Activated CD4-positive, alpha-beta T cell treated with anti-CD3 and anti-CD28 coated beads for 24 hours (primary cell): Measurements from ENCODE around the gene APCDD1.

Experiments
- DNase-seq, 2 donors: peaks; one replicate each; pipeline ENCODE4 v3.0.0-alpha.2; 2020; ENCODE audit warnings: low read depth in 2 of 2

The APCDD1 gene

DNA sequence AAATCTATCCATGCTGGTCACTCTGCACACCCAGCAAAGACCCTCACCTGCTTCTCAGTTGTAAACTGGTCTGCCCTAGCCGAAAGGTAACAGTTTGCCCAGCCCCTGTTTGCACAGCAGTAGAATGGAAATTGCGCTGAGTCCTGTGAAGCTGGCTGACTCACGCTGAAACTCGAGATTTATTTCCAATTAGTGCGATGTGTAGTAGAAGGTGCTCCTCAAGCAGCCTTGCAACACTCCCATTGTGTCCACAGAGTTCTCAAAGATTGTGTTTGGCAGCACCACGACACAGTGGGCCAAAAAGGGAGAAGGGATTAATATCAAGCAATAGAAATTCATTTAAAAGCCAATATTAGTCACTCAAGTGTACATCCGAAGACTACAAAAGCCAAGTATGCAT, 21.7 kb upstream of the APCDD1 start:
- no peak for DNase-seq

DNA sequence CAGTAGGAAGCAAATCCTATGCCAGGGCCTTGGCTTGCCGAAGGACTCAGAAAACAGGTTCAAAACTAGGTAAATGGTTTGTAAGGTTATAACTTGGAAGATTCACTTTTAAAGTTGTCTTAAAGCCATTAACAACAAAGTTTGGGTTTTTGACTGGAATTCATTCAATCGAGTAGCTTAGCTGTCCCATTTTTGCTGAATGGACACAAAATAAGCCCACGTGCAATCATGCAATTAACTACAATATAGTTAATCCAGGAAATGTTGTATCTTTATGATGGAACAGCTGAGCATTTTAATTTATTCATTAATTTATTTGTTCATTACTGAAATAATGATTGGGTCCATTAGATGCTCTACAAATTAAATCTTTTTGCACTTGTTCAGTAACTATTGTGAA, 18.3 kb upstream of the APCDD1 start:
- no peak for DNase-seq

DNA sequence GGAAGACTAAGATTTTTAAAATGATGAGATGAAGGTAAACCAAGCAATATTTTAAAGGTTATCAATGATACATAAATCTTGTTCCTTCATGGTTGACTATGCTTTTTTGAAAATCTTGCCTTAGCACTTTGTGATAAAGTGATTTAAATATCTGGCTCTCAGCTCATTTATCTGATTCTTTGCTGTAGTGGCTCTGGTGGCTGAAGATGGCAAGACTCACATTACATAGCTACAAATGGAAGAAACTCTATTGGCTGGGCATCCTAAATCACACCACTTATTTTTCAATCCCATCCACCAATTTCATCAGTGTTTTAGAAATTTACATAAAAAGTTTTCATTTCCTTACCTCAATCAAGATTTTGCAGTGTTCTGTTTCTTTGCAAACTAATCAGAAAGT, 16.6 kb upstream of the APCDD1 start:
- no peak for DNase-seq

DNA sequence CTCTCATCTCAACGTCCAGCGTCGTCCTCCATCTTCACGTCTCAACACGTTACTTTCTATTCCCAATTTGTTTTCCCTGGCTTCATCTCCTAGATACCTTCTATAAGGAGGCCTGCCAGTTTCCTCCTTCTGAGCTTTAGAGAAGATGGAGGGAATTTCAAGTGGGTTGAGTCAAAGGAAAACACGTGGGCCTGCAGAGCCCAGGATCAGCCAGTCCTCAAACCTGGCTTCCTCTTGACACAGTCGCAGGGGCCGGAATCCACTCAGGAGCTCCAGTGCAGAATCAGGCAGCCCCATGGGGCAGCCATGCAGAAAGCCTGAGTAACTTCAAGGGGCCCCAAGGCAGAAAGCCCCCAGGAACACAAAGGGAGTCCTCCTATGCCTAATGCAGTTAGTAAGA, 14.5 kb upstream of the APCDD1 start:
- DNase-seq = no peak

DNA sequence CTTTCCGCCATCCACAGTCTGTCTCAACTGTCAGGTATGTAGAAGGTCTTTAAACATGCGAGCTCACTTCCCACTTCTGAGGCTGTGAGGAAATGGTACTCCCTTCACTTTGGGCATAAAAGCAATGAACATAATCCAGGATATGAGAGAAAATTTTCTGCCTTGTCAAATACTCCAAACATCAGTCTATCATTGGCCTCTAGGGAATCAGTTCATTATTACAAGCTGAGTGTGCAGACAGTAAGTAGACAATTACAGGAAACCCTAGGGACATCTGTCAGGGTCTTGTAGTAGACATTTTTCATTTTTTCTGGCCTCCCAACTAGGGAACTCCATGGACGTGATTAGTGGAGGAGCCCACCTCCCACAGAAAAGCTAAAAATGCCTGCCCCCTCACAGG, 13.6 kb upstream of the APCDD1 start:
- no peak for DNase-seq

DNA sequence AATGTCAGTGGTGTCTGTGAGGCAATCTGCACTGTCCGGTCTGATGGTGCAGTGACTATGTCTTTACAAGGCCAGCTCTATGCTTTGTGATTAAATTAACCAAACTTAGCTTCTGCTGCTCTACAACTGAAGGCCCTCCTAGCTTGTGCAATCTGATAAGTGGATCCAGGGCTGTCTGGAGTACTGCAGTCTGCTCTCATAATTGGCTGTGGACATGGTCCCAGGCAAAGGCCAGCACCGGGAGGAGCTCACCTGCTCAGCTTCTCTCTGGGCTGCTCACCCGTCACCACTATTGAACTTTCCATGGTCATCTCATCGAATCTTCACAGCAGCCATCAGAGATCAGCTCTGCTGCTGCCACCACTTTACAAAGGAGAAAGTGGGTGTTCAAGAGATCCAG, 13.0 kb upstream of the APCDD1 start:
- DNase-seq = no peak

DNA sequence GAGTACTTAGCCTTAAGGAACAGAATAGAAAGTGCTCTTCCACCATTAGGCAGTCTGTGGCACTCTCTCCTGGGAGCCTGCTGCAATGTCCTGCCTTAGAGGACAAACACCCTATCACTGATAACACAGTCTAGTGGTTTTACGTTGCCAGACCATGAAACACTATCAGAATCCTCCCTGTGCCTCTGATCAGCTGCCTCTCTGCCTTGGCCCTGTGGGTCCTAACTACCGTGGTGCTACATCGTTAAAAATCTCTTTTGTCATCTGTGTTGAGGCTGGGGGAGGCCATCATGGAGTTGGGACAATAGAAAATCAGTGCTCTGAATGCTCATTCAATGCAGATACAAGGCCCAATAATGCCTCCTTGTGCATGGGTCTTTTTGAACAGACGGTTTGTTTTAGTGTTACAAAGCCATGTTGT, 11.9 kb upstream of the APCDD1 start:
- no peak for DNase-seq

DNA sequence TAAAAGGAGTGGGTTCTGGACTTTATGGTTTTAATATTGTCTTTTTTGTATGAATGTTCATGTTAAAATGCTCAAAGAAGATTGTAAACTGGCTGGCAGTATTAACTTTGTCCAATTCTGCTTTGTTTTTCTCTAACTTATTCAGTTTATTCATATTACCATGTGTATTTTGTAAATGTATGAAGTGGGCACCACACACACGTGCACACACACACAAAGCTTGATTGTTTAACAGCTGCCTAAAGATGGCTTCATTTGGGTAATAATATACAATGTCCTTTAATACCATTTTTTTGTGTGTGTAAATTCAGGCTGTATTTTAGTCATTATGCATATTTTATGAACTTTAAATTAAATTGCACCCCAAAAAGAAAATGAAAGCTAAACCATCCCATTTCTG, 11.4 kb upstream of the APCDD1 start:
- DNase-seq = no peak

DNA sequence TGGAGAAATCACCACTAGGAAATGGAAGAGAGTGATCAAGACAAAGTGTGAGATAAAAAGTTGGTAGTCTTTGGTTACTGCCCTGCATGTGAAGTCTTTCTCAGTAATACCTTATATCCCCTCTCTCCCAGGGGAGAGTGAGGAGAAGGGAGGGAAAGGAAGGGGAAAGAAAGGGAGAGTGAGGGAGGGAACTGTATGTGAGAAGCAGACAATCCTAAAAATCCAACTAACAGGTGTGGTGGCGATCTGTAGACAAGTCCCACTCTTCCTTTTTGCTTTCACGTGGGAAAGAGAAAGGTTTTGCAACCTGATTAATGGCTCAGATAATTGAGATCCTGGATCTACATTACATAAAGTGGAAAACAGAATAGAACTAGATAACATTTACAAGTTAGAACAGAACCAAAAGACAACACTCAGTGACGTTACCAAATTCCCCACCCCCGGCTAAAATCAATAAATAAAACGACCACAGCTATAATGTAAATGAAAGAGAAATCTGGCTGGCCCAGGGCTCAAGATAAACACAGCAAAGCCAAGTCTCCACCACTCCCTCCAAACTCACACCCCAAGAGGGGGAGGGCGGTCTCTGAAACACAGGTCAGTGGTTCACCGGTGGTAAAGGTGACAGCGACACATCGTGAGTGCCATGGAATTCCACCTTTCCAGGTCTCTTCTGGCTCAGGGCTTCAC, 10.0 kb upstream of the APCDD1 start:
- no peak for DNase-seq

DNA sequence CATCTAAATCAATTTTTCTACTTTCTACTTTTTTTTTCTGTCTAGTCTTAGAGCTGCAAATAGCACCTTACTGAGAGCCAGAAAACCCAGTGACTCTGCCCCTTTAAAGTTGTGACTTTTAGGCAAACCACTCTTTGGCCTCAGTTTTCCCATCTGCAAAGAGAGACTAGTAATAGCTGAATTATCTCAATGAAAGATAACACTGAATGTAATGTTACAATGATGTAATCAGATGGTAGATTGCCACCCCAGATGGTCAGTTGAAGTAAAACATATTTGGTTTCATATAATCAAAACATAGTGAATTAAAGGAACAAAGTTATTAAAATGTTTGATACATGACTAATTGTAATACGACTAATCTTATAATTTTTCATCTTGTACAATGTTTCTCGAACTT, 5.0 kb upstream of the APCDD1 start:
- DNase-seq = no peak

DNA sequence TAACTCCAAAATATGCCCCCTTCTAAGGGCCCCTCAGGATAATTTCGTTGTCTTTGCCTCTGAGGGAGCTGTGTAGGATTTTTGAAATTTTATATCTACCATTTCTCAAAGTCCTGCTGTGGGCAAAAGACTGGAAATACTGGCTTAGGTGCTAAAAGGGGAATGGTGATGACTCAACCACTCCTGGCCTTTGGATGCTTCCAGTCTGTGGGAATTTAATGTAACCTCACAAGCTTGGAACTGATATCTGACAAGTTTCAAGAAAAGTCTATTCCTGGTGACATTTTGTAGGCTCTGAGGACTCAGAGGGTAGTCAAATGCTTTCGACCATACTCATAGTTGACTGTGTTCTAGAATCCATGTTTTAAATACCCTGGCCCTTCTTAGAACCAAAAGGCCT, 3.4 kb upstream of the APCDD1 start:
- no peak for DNase-seq

DNA sequence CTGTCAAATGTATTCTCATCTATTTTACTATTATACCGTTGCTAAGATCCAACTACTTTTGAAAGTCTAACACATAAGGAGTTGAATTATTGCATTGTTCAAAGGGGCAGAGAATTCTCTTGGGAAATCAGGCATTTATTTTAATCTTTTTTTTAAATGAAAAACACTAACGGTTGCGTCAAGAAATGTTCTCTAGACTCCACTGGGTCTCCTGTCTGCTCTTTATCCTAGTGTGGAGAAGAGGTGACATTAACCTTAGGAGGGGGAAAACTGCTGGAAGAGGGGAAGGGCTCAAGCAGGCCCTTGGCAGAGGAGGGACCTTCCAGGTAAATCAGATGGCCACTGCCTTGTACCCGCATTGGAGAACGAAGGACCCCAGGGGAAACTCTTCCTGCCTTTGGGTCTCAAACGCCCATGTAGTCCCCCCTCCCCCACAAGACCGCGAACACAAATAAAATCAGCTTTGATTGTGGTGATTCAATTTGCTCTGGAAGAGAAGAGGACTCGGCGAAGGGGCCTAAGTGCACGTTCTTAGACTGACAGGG, 1.1 kb upstream of the APCDD1 start:
- no peak for DNase-seq

DNA sequence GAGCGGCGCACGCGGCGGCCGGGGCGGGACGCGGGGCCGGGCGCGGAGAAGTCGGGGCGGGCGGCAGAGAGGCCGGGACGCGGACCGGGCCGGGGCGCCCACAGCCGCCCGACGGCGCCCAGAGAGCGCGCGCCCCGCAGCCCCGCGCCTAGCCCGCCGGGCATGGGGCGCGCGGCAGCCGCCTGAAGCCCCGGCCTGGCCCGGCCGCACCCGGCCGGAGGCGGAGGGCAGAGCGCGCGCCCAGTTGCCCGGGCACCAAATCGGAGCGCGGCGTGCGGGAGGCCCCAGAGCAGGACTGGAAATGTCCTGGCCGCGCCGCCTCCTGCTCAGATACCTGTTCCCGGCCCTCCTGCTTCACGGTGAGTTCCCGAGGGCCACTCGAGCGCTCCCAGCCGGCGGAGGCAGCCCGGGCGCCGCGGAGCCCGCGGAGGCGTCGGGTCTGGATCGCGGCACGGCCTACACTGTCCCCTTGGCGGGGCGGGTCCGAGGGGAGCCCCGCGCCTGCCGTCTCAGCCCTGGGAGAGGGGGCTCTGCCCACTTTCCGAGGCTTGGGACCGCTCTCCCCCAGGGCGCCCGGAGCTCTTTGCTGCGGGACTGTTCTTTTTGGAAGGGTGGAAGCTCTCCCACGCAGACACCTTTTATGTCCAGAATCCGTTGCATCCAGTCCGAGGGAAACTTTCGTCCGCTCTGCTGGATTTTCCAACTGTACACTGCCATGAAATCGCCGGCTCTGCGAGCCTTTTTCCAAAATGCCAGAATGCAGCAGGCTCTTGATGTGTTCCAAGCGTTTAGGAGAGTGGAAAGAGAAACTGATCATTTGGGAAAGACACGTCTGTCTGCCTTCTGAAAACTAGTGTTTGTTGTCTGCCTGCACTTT, 484 bp downstream of the APCDD1 start:
- no peak for DNase-seq

DNA sequence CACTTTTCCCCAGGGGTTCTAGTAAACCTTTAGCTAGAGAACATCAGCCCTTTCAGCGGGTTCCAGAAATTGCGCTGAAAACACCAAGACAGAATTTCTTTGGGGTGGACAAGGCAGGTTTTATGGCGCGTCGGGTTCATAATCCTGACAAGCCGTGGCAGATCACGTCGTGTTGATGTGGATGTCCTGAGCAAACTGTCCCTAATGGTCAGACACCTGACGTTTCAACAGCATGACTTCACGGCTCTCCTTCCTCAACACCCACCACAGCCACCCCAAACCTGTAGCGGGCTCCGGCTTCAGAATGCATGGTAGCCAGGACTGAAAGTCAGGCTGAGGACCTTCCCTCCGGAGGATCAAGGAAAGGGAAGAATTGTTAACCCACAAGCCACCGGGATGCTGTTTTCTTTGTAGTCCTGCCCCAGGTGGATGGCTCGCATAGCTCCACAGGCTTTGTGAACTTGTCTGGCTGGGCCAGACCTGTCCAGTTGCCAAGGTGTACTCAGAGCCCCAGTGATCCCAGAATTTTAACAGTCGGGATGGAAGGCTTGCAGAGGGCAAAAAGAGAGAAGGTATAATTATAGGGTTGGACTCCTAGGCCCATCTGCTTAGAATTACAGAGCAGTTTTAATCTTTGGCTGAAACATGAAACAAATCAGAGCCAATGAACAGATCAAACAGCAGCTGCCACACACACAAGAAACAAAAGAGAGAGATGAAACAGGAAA, 1.5 kb downstream of the APCDD1 start:
- no peak for DNase-seq

DNA sequence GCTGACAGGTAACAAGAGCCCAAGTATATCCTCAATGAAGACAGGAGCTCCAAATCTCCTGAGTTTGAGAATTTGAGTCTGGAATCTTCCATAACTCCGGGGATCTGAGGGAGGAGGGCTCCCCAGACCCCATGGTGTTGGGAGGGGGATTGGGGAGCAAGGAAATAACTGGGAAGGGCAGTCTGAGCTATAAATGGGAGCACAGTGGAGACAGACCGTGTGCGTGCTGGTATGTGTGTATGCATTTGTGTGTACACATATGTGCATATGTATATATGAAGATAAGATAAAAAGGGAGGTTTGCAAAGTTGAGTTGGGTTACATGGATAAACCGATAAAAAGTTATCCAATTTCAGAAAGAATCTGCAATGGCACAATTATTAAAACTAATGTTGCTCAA, 2.3 kb downstream of the APCDD1 start:
- DNase-seq = no peak

DNA sequence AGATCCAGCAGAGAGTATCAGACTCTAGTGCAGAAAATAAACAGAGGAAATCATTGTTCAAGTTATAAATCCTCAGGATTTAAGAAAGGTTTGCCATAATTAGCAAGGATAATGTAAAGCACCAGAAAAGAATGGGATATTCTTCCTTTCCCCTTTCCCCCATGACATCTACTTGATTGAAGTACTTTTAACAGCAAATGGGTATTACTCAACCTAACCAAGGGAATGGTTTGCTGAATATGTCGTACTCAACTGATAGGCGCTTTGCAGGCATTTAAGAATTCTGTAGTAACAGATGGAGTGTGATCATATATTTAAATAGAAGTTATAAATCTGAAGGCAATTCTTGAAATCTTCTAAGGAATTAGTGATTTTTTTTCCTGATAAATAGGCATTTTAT, 2.7 kb downstream of the APCDD1 start:
- DNase-seq = no peak

DNA sequence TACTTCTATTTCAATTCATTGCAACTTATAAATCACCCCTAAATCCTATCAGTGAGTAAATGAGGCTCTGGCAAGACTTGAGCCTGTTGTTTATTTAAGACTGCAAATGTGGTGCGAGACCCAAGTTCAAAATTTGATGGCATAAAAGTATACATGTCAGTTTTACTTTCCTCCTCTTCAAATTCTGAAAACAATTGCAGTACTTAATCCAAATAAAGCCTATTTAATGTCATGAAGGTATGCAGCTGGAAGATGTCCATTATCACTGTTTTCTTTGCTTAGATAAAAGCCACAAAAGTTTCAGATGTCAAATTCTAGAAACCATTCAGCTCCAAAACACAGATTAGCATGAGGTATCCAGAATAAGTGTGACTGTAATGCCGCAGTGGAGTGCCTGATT, 3.3 kb downstream of the APCDD1 start:
- no peak for DNase-seq

DNA sequence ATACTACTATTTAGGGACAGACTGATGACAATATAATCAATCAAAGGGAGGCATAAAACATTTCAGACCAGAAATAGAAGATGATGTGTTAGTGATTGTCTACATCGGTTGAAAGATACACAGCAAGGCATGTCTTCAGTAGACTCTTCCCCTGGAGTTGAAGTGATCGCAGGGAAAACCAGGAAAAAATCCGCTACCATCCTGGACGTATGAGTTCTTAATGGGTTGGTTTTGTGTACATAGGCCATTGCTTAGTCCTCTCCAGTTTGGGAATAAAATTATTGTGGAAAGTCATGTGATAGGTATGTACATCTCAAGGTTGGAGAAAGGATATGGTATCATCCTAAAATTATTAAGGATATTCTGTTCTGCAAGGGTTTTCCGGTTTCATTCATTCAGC, 4.3 kb downstream of the APCDD1 start:
- no peak for DNase-seq

DNA sequence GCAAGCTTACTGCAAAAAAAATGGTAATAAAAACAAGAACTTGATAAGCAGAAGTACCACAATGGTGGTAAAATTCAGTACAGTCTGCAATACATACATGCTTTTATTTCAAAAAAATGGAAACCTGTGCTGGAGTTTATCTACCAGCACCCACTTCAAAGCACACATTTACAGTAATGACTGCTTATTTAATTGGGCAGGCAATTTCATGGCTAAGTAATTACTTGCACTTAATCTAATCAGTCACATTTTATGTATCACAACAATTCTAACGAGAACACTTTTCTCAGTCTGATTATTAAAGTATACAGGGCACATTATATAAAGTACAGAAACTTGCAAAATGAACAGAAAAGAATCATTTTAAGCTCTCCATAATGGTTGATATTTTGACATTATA, 5.2 kb downstream of the APCDD1 start:
- no peak for DNase-seq

DNA sequence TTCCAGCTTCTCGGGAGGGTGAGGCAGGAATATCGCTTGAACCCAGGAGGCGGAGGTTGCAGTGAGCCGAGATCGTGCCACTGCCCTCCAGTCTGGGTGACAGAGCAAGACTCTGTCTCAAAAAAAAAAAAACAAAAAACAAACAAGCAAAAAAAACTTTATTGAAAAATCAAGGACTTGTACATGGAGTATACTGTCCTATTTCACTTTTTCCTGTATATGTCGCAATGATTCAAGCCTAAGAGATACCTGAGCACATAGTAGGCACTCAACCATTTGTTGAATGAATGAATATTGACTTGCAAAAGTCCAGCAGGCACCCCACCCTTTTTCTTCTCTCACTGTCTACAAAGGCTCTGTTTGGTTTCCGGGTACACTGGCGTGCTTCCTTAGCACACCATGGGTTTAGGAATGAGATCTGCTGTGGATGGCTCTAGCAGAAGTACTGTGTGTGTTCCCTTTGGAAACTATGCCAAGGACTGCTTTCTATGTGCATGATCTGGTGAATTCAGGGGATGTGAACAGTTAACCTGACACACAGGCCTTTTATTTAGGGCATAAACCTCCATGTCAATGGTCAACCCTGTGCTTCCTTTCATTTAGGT, 6.1 kb downstream of the APCDD1 start:
- no peak for DNase-seq

DNA sequence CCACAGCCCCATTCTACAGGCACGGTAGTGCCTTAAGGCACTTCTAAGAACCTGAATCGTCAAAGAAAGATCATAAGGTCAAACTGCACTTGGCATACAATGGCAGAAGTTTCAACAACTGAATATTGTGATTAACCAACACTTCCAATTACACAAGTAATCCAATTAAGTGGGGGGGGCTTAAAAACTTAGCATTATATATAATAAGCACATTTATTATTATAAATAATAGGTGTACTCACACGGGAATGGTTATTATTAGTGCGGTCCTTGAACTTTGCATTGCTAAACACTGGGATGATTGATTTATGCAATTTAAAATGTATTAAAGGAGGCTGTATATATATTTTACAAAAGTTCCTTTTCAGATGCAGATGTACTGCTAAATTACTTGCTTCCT, 7.6 kb downstream of the APCDD1 start:
- no peak for DNase-seq

DNA sequence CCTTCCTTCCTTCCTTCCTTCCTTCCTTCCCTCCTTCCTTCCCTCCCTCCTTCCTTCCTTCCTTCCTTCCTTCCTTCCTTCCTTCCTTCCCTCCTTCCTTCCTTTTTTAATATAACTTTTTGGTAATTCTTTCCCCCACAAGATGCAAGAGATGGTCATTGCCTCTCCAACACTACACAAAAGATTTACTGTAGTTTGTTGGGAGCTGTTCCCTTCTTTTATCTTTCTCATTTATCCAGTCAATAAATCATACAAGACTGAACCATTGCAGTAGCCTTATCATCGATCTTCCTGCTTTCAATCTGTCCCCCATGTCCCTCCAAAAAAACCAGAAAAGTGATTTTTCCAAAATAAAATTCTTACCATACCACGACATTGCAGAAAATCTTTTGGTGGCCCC, 8.2 kb downstream of the APCDD1 start:
- no peak for DNase-seq
